HepG2 (cell line): ENCODE results near the gene KLHL33. TPM values are rescaled to one million over a fixed set of nuclear protein-coding genes. Genes with fewer than 3 reads are reported as not detected.

Source experiments
- FOXP1 ChIP-seq, 2 experiments: fragments of 450-650 bp in 1 of 2; IDR thresholded peaks; 2 replicates each; pipeline ENCODE4 v1.6.1; 2017 to 2018; ENCODE audit warnings: antibody characterized with exemption in 1 of 2
- GABPA ChIP-seq, 2 experiments: IDR thresholded peaks; 2 replicates each; pipeline ENCODE4 v1.6.1; 2011 to 2016; ENCODE audit warnings: low read depth in 2 of 2, low read length in 1 of 2, missing biosample characterization in 1 of 2, missing genetic modification characterization in 1 of 2
- GABPB1 ChIP-seq: IDR thresholded peaks from 2 replicates; pipeline ENCODE4 v1.6.1; 2016; ENCODE audit warnings: mild to moderate bottlenecking, missing genetic modification reagents, moderate library complexity, missing compliant biosample characterization
- HNF4A ChIP-seq: sonication (generic); formaldehyde crosslinking; IDR thresholded peaks from 2 replicates; pipeline ENCODE4 v1.4.0; 2020; ENCODE audit warnings: missing genetic modification reagents
- KDM3A ChIP-seq: IDR thresholded peaks from 2 replicates; pipeline ENCODE4 v1.6.1; 2018; ENCODE audit warnings: low read depth, missing compliant biosample characterization
- MAFG ChIP-seq: sonication (generic); formaldehyde crosslinking; IDR thresholded peaks from 2 replicates; pipeline ENCODE4 v1.5.1; 2020; ENCODE audit warnings: mild to moderate bottlenecking, missing genetic modification reagents
- MATR3 ChIP-seq: sonication (generic); formaldehyde crosslinking; IDR thresholded peaks from 2 replicates; pipeline ENCODE4 v1.4.0; 2020; ENCODE audit warnings: missing genetic modification reagents
- NFYC ChIP-seq: IDR thresholded peaks from 2 replicates; pipeline ENCODE4 v1.6.1; 2016; ENCODE audit warnings: missing genetic modification reagents, missing compliant biosample characterization
- NR2F2 ChIP-seq: IDR thresholded peaks from 2 replicates; pipeline ENCODE4 v1.6.1; 2012; ENCODE audit warnings: low read depth, inconsistent platforms, borderline replicate concordance
- PPARG ChIP-seq: conservative IDR thresholded peaks from 2 replicates; pipeline ENCODE4 v1.6.1; 2016; ENCODE audit warnings: missing biosample characterization, missing genetic modification reagents
- SP5 ChIP-seq: IDR thresholded peaks from 2 replicates; pipeline ENCODE4 v1.6.1; 2016; ENCODE audit warnings: low read depth, borderline replicate concordance
- ZBTB8A ChIP-seq: sonication (generic); formaldehyde crosslinking; IDR thresholded peaks from 2 replicates; pipeline ENCODE4 v1.4.0; 2020; ENCODE audit warnings: mild to moderate bottlenecking, low read depth, missing genetic modification reagents, borderline replicate concordance
- ZNF468 ChIP-seq: sonication (generic); formaldehyde crosslinking; IDR thresholded peaks from 2 replicates; pipeline ENCODE4 v1.8.0; 2022; ENCODE audit warnings: mild to moderate bottlenecking, moderate library complexity, missing genetic modification reagents
- ZNF556 ChIP-seq: sonication (generic); formaldehyde crosslinking; IDR thresholded peaks from 2 replicates; pipeline ENCODE4 v1.4.0; 2020; ENCODE audit warnings: mild to moderate bottlenecking, missing genetic modification reagents, borderline replicate concordance
- polyA plus RNA-seq, 8 experiments: library from polyadenylated mRNA; depleted of rRNA in 3 of 8; stranded (reverse) in 7 of 8; unstranded in 1 of 8; fragments of >200 nt; fragmentation: Illumina TruSeq in 4 of 8; extraction: Trizol in 4 of 8; gene quantifications; 2 replicates each; pipeline versions ENCODE4 v1.2.1 to v1.2.3, GENCODE V29; 2011 to 2016; ENCODE audit warnings: low read depth in 4 of 8, missing spikeins in 1 of 8, mixed read lengths in 1 of 8; ENCODE audit not compliant: insufficient read depth in 1 of 8
- total RNA-seq, 5 experiments: library from RNA; depleted of rRNA; stranded (reverse); fragments of >200 nt; fragmentation: Illumina TruSeq; extraction: Trizol; gene quantifications; 2 replicates each; pipeline ENCODE4 v1.2.3, GENCODE V29; 2016; ENCODE audit warnings: low read depth in 1 of 5
- TF ChIP-seq, protein P1 (sequence below): sonication (generic); formaldehyde crosslinking; conservative IDR thresholded peaks from 2 replicates; pipeline ENCODE4 v1.4.0; 2020; ENCODE audit warnings: mild to moderate bottlenecking, missing genetic modification reagents, moderate library complexity
- TF ChIP-seq, protein P2 (sequence below): IDR thresholded peaks from 2 replicates; pipeline ENCODE4 v1.6.1; 2016; ENCODE audit warnings: missing biosample characterization, missing genetic modification reagents, low read depth
- TF ChIP-seq, protein P3 (sequence below): IDR thresholded peaks from 2 replicates; pipeline ENCODE4 v1.6.1; 2016; ENCODE audit warnings: missing compliant biosample characterization, missing genetic modification reagents, borderline replicate concordance
- TF ChIP-seq, protein P4 (sequence below): sonication (generic); formaldehyde crosslinking; IDR thresholded peaks from 2 replicates; pipeline ENCODE4 v1.4.0; 2020; ENCODE audit warnings: mild to moderate bottlenecking, missing genetic modification reagents

KLHL33 gene
- total and polyA plus RNA-seq, 2 of the 13 experiments (the other 11 are each of a cell fraction or from before 2014, with no cell fraction given), result not detected

GRCh38 chr14:20427231-20428009 is 8.5 kb downstream of the KLHL33 start (continued):
- TF ChIP-seq ZBTB8A (CRISPR knock-in tag) (no peak), FOXP1 (IDR thresholded peaks at IDR 0.05) (no peak), FOXP1 (CRISPR knock-in tag; IDR thresholded peaks at IDR 0.05) (0 out of 2 replicates have a peak, but pooled peaks have one; percentile 3), SP5 (CRISPR knock-in tag) (peak; percentile 65; the same call in 1 of the 2 replicates), PPARG (0 out of 2 replicates have a peak, but pooled peaks have one; percentile 39), NFYC (CRISPR knock-in tag) (no peak), GABPA (IDR thresholded peaks at IDR 0.05; ENCODE audit: low read depth, low read length) (no peak), GABPA (CRISPR knock-in tag; IDR thresholded peaks at IDR 0.05; ENCODE audit: low read depth) (peak; percentile 59), ZNF468 (CRISPR knock-in tag) (no peak), NR2F2 (0 out of 2 replicates have a peak, but pooled peaks have one; percentile 17), HNF4A (peak; percentile 60), KDM3A (CRISPR knock-in tag) (no peak), GABPB1 (CRISPR knock-in tag) (peak; percentile 27; the same call in 1 of the 2 replicates), MAFG (CRISPR knock-in tag) (no peak), MATR3 (CRISPR knock-in tag) (no peak), ZNF556 (CRISPR knock-in tag) (0 out of 2 replicates have a peak, but pooled peaks have one; percentile 31)
- TF ChIP-seq, protein P1, sequence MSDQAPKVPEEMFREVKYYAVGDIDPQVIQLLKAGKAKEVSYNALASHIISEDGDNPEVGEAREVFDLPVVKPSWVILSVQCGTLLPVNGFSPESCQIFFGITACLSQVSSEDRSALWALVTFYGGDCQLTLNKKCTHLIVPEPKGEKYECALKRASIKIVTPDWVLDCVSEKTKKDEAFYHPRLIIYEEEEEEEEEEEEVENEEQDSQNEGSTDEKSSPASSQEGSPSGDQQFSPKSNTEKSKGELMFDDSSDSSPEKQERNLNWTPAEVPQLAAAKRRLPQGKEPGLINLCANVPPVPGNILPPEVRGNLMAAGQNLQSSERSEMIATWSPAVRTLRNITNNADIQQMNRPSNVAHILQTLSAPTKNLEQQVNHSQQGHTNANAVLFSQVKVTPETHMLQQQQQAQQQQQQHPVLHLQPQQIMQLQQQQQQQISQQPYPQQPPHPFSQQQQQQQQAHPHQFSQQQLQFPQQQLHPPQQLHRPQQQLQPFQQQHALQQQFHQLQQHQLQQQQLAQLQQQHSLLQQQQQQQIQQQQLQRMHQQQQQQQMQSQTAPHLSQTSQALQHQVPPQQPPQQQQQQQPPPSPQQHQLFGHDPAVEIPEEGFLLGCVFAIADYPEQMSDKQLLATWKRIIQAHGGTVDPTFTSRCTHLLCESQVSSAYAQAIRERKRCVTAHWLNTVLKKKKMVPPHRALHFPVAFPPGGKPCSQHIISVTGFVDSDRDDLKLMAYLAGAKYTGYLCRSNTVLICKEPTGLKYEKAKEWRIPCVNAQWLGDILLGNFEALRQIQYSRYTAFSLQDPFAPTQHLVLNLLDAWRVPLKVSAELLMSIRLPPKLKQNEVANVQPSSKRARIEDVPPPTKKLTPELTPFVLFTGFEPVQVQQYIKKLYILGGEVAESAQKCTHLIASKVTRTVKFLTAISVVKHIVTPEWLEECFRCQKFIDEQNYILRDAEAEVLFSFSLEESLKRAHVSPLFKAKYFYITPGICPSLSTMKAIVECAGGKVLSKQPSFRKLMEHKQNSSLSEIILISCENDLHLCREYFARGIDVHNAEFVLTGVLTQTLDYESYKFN (CRISPR knock-in tag), result peak; percentile 46; the same call in 1 of the 2 replicates
- TF ChIP-seq, protein P2, sequence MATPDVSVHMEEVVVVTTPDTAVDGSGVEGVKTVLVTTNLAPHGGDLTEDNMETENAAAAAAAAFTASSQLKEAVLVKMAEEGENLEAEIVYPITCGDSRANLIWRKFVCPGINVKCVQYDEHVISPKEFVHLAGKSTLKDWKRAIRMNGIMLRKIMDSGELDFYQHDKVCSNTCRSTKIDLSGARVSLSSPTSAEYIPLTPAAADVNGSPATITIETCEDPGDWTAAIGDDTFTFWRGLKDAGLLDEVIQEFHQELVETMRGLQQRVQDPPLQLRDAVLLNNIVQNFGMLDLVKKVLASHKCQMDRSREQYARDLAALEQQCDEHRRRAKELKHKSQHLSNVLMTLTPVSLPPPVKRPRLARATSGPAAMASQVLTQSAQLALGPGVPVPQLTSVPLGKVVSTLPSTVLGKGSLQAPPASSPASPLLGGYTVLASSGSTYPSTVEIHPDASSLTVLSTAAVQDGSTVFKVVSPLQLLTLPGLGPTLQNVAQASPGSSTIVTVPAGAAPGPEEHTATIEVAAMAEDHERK (CRISPR knock-in tag), result no peak
- TF ChIP-seq, protein P3, sequence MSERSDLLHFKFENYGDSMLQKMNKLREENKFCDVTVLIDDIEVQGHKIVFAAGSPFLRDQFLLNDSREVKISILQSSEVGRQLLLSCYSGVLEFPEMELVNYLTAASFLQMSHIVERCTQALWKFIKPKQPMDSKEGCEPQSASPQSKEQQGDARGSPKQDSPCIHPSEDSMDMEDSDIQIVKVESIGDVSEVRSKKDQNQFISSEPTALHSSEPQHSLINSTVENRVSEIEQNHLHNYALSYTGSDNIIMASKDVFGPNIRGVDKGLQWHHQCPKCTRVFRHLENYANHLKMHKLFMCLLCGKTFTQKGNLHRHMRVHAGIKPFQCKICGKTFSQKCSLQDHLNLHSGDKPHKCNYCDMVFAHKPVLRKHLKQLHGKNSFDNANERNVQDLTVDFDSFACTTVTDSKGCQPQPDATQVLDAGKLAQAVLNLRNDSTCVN, result peak; percentile 49; the same call in 1 of the 2 replicates
- TF ChIP-seq, protein P4, sequence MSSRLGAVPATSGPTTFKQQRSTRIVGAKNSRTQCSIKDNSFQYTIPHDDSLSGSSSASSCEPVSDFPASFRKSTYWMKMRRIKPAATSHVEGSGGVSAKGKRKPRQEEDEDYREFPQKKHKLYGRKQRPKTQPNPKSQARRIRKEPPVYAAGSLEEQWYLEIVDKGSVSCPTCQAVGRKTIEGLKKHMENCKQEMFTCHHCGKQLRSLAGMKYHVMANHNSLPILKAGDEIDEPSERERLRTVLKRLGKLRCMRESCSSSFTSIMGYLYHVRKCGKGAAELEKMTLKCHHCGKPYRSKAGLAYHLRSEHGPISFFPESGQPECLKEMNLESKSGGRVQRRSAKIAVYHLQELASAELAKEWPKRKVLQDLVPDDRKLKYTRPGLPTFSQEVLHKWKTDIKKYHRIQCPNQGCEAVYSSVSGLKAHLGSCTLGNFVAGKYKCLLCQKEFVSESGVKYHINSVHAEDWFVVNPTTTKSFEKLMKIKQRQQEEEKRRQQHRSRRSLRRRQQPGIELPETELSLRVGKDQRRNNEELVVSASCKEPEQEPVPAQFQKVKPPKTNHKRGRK (CRISPR knock-in tag), result 0 out of 2 replicates have a peak, but pooled peaks have one; percentile 31
